ENCODE measurements around the gene BBX. TPM values are rescaled to one million over a fixed set of nuclear protein-coding genes. Genes with fewer than 3 reads are reported as not detected.

Gene BBX
- total RNA-seq, 1 donor from 2014 or later: 38.1 TPM

DNA sequence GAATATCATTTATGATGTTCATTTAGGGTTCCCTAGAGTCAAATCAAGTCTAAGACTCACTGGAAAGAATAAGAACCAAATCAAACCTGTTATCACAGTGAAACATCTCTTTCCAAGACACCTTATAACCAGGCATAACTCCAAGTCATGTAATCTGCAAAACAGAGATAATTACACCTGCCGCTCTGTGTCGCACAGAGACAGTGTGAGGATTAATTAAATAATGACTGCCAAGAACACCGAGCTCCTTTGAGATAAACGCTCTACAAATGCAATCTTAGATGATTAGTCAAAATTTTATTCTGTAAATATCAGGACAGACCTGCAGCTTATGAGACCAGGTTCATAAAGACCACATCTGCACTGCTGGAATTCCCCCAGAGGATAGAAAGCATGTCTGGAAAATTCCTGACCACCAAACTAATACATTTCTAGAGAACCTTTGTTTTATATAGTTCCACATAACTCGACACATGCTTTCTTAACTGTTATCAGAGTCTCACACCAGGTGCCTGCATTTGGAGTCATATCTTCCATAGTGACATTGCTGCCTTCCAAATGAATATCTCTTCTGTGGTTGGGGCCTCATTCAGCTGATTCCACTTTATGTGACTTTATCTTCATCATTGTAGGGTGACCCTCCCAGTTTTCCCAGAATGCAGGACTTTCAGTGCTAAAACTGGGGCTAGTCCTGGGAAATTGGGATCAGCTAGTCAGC lies 315.3 kb downstream of the BBX start:
- no peak for DNase-seq (ENCODE audit: low read depth in 2 of 2)

DNA sequence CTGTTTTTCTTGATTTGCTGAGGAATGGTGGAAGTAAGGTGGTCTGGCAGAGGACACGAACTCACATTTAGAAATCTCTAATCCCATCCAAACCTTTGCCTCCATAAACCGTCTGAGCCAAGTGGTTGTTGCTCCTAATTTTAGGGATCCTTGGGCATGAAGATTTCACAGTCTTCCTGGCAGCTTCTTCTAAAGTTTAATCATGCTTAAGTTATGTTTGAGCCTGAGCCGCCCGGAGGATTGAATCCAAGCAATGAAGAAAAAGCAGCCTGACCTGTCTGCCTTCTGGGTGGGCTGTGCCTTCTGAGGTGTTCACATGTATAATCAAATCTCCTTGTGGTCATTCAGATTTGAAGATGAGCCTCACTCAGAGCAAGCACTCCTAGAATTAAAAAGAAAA lies 319.1 kb downstream of the BBX start:
- no peak for DNase-seq (ENCODE audit: low read depth in 2 of 2)

DNA sequence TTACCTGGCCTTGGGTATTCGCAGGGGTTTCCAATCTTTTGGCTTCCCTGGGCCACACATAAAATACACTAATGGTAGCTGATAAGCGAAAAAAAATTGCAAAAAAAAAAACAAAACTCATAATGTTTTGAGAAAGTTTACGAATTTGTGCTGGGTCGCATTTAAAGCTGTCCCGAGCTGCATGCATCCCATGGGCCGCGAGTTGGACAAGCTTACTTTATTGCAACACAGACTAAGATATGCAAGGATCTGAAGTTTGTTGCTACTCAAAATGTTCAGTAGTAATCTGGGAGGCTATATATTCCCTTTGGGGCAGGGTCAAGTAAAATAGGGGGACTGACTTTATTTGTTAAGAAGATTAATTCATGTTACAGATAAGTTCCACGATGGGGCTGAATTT lies 320.2 kb downstream of the BBX start:
- DNase-seq (ENCODE audit: low read depth in 2 of 2): no peak

DNA sequence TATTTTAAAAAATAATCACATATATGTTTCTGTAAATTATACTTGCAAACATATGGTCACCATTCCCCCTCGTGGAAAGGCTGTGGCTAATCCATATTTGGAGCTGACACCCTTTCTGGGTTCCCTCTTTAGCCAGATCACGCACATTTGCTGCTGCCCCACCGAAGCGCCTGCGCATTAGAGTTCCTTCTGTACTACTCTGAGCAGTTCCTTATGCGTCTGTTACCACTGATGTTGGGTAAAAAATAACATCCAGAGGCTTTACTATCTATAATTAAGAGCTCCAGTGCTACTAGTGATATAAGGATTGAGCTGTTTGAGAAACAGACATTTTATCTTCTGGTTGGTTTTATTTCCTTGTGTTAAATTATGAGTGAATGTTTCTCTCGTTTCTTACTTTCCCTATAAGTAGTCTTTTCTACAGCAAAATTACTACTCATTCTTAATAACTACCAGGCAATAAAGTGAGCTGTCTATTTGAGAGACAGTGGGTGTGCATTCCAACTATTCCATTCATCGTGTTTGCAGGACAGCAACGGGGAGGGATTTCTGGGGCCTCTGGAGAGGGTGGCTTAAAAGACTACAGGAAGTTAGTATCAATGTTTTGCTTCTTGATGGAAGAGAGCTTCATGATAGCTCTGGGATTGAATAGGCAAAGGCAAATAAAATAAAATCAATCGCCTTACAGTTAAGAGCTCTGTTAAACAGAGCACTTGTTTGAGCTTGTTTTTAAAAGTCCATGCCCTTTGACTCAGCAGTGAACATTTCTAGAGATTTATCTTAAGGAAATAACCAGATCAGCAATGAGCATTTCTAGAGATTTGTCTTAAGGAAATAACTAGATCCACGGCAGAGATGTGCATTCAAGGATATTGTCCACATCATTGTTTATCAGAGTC lies 322.9 kb downstream of the BBX start:
- DNase-seq (ENCODE audit: low read depth in 2 of 2): no peak

DNA sequence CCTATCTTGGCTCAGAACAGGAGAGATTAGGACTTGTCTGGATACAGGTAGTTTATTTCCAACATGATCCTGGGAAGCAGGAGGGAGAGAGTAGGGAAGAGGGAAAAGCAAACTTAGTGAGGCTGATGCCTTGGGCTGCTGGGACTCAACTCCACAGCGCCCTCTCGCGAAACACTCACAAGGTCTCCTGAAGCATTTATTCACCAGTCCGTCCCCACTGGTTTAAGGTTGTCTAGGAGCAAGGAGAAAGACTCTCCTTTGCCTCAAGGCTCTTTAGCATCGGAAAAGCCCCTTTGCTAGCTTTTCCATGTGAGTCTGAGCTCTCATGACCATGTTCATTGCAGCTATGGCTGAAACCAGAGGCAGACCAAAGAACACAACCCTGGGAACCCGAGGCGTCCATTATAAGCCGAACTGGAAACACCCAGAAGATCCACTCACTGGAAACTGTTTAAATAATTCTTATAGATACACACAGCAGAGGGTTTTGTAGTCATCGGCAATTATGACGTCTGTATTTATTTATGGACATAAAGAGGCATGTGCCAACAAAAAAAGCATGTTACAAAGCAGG lies 323.6 kb downstream of the BBX start:
- DNase-seq (ENCODE audit: low read depth in 2 of 2): peak; percentile 41 to 61

DNA sequence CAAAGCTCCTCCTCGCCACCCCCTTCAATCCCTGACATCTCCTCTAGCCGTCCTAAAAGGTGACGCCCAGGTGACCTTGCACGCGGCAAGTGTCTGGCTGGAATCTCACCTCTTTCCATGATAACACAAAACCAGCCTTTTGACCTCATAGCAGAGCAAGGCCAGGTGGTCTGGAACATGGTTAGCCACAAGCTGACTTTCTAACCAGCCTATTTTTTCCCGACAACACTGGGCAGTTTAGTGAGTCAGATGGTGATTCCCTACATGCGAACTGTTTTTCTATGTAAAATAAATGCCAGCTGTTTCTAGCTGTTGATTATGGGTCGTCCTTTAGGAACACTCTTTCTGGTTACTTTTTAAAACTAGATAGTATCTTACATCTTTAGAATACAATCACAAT lies 325.0 kb downstream of the BBX start:
- no peak for DNase-seq (ENCODE audit: low read depth in 2 of 2)

DNA sequence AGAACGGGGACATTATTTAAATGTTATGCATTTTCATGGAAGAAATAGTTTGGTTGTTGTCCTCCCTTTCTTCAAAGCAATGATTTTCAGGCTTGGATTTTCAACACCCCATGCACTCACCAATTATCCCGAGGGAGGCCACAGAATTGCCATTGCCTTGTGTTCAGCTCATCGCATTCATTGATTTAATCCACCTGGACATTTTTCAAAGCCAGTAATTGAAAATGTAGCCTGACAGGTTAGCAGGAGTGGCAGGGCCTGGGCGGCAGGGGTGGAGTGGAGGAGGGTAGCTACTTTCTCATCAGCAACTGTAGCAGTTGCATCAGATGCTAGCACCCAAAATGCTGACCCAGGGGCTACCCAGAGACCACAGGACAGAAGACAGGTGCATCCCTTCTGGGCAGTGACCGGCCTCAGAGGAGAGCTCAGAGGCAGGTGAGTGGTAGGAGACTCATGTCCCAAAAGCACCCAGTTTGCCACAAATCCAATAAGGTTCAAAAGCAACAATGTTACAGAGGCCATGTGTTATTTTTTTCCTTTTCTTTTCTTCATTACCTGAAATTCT lies 325.7 kb downstream of the BBX start:
- no peak for DNase-seq (ENCODE audit: low read depth in 2 of 2)

DNA sequence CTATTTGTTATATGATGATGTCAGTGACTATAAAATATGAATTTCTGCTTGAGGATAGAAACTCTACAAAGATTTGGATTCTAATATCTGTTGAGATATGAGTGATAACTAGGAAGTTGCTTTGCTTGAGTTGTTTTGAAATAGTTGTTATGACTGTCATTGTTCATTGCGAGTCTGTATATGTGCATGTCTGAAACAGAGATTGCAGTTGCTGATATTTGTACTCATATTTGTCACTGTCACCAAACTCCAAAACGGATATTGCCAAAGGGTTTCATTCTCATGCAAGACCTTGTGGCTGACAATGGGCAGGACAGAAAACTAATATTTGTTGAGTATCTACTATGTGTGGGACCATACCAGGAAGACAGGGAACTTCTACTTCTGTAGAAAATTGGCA lies 327.9 kb downstream of the BBX start:
- no peak for DNase-seq (ENCODE audit: low read depth in 2 of 2)

DNA sequence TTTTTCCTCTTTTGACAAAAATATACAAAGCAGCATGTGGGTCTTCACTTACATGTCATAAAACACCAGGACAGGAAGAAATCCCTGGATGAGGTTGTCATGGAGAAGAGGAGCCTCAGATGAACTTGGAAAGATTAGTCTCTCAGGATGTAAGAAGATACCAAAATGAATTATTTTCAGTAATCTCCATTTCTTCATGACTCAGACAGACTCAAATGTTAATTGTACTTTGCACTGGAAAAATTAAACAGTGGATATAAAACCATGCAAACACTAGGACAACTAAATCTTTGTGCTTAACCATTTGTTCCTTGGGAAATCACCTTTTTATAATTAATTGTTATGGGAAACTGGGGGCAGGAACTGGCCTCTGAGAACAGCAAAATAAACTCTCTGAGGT lies 331.1 kb downstream of the BBX start:
- no peak for DNase-seq (ENCODE audit: low read depth in 2 of 2)

DNA sequence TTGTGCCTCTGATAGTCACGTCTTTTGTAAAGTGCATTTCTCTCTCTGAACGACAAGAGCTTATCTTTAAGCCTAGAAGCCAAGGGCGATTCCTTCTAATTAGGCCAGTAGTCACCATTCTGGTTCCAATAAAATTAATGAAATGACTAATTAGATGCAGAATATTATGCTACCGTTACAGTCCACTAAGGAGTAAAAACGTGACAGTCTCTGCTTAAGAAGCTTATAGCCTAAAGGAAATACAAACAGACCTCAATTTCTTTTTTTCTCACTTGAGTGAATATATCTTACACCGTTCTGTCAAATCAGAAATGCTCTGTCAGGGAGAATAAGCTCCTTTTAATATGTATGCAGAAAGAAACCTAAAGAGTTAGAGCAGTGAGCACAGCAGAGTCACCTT lies 332.0 kb downstream of the BBX start:
- DNase-seq (ENCODE audit: low read depth in 2 of 2): no peak

DNA sequence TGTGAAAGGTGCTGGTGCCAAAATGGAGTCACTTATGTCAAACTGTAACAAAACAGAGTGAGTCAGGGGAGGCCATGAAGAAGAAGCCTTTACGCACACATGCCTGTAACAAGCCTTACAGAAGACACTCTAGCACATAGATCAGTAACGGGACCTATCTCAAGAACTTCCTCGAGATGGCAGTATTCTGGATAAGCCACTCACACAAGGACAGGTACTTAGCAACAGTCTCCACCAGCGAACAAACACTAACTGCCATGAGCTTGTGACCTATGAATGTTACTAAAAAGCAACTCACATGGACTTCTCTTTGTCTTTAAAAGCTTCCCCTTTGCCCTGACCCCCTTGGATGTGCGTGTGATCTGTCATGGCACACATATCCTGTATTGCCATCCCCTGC lies 332.9 kb downstream of the BBX start:
- peak; percentile 32 to 55 for DNase-seq (ENCODE audit: low read depth in 2 of 2)

DNA sequence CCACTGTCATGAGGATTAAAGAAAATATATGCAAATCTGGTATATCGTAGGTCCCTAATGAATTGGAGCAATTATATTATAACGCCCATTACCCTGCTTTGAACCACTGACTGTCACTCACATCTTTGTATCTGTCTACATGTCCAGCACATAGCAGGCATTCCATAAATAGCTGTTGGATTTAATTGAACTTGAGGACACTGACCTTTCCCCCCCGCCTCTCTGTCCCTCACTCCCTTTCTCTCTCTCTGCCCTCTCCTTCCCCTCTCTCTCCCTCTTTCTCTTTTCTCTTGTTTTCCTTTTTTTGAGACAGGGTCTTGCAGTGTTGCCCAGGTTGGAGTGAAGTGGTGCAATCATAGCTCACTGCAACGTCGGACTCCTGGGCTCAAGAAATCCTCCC lies 335.1 kb downstream of the BBX start:
- no peak for DNase-seq (ENCODE audit: low read depth in 2 of 2)

DNA sequence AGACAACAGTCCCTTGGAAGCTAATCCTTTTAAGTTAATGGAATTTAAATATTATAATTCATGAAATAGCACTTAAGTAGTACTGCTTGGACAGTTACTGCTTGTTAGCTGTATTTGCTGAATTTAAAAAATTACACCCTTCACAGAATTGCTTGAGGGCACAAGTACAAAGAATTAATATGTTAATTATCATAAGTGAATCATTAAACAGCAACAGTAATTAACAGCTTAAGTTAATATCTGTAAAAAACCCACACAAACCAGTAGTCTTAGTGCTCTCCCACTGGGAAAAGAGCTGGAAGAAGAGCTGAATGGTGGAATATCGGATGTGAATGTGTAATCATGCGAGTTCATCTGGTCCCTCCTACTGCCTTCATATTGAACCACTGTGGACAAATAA lies 336.1 kb downstream of the BBX start:
- DNase-seq (ENCODE audit: low read depth in 2 of 2): no peak

Other genes starting within 250 kb of the BBX start
- not detected in 2 replicates for gene CCDC54, start 145.5 kb upstream of the BBX start, total RNA-seq

Measured in dermis microvascular lymphatic vessel endothelial cell (primary cell).